ENCODE data around the gene HOXA6.
A peak's percentile ranks its signal among the peaks of the same experiment; 100 is the strongest.

Gene HOXA6

DNA sequence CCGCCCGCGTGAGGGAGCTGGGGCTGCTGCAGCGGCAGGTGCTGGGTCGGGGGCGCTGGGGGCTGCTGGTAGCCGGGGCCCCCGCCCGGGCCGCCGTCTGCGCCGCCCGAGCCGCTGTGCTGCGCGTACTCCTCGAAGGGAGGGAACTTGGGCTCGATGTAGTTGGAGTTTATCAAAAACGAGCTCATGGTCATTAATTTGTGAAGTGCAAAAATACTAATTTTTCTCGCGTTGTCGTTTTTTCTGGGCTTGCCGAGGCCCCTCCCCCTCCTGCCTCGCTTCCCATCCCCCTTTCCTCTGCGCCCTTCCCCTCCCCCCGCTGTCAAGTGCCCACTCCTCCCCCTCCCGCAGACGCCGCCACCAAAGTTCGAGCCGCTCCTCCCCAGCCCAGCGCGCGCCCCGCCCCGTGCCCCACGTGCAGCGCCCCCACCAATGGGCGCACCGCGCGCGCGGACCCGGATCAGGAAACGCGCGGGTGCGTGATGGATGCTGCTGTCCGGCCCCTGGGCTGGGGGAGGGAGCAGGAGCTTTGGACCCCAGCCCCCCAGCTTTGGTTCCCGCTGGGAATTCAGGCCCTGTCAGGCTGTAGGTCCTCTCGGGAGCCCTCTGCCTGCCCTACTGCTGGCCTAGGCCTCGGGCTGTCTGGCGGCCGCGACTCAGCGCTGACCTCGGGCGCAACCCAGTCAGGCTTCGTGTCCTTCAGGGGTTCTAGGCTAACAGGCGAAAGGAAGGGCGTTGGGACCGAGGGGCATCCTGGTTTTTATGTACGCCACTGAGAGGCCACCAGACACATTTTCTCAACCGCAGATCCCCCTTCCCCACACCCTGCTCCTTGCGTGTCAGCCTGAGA, 16.8 kb downstream of the HOXA6 start, which contains the start of gene HOXA4:
Gene HOXA4, minus strand, starts transcription at position 218 of the 850 bp plus-strand sequence. Its CDS starts 24 bp downstream, at position 194.
- DNase-seq (ENCODE audit: low read depth, low spot score), result no peak
- H3K4me1 ChIP-seq (ENCODE audit: control insufficient read depth, insufficient read depth, low read length), result no peaks in the 10 kb centered on the region
- no peaks in the 10 kb centered on the region; the same call in 1 of the 2 replicates for H3K36me3 ChIP-seq (ENCODE audit: control insufficient read depth, insufficient read depth, low read length)
- H3K9me3 ChIP-seq (ENCODE audit: control insufficient read depth, insufficient read depth, low read length), result no peaks in the 10 kb centered on the region
- WGBS (ENCODE audit: insufficient coverage, insufficient read length), result no CpG with 5 or more reads among the region's 67 CpGs
- H3K27ac ChIP-seq (ENCODE audit: low read length), result no peak within 1 kb of the TSS
- H3K4me3 ChIP-seq (ENCODE audit: low read length), result peak within 1 kb of the TSS; percentile 42
- H3K27me3 ChIP-seq (ENCODE audit: control insufficient read depth, insufficient read depth, low read length), result peaks cover 95% of the 10 kb centered on the region

DNA sequence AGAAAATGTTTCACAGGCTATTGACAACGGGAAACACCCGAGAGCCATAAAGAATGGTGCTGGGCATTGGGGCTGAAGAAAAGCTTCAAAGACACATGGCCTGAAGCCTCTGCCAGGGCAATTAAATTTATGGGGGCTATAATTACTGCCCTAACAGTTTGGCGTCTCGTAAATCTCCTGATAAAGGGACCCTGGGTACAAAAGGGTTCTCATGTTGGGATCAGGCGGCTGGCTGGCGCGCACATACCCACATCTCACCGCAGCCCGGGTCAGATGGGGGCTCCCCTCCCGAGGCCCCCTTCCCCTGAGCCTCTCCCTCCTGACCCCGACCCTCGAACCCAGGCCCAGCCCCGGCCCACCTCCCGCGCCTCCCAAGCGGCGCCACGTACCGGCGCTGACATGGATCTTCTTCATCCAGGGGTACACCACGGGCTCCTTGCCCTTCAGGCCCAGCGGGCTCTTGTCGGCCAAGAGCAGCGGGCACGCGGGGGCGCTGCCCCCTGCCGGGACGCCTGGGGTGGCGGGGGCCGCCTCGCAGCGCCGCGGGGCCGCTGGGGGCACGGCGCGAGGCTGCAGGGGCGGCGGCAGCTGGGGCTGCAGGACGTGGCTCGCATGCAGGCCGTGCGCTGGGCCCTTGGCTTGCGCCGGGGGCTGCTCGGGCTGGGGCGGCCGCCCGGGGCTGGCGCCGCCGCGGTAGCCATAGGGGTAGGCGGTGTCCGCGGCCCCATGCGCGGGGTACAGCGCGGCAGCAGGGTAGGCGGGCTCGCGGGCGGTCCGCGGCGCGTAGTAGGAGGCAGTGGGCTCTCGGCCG, 17.6 kb downstream of the HOXA6 start:
- H3K4me1 ChIP-seq (ENCODE audit: control insufficient read depth, insufficient read depth, low read length), result no peaks in the 10 kb centered on the region
- peak overlapping the region; percentile 19 for H3K4me3 ChIP-seq (ENCODE audit: low read length)
- H3K27me3 ChIP-seq (ENCODE audit: control insufficient read depth, insufficient read depth, low read length), result peaks cover 96% of the 10 kb centered on the region
- no peaks in the 10 kb centered on the region for H3K9me3 ChIP-seq (ENCODE audit: control insufficient read depth, insufficient read depth, low read length)
- H3K27ac ChIP-seq (ENCODE audit: low read length), result no peak overlapping the region
- WGBS (ENCODE audit: insufficient coverage, insufficient read length), result no CpG with 5 or more reads among the region's 72 CpGs
- H3K36me3 ChIP-seq (ENCODE audit: control insufficient read depth, insufficient read depth, low read length), result no peaks in the 10 kb centered on the region; the same call in 1 of the 2 replicates
- no peak for DNase-seq (ENCODE audit: low read depth, low spot score)

DNA sequence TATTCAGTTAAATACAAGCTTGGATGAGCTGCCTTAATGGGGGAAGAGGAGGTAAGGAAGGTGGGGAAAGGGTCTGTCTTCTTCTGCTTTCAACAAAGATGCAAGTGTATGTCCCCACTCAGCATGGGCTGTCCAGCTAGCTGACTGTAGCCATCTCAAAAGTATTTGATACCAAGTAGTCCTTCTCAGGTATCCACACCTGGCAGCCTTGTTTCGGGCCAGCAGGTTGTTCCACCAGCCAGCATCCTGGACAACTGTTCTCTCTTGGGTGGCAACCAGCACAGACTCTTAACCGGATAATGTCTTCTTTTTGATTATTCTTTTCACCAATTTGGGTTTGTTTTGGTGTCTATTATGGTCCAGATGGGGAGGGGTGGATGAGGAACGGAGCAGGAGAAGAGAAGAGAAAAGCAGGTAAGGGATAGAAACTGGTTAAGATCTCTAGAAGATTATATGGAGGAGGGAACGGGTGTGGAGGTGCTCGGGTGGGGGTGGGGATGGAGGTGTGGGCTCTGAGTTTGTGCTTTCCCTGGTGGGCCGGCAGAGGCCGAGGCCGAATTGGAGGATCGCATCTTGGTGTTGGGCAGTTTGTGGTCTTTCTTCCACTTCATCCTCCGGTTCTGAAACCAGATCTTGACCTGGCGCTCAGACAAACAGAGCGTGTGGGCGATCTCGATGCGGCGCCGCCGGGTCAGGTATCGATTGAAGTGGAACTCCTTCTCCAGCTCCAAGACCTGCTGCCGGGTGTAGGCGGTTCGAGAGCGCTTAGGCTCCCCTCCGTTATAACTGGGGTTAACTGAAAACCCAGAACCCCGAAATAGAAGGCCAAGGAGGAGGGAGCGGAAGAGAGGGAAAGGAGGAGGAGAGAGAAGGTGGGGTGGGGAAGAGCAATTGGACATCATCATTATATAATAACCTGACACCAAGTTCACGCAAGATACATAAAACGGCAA, 18.5 kb downstream of the HOXA6 start:
- no peak for DNase-seq (ENCODE audit: low read depth, low spot score)

DNA sequence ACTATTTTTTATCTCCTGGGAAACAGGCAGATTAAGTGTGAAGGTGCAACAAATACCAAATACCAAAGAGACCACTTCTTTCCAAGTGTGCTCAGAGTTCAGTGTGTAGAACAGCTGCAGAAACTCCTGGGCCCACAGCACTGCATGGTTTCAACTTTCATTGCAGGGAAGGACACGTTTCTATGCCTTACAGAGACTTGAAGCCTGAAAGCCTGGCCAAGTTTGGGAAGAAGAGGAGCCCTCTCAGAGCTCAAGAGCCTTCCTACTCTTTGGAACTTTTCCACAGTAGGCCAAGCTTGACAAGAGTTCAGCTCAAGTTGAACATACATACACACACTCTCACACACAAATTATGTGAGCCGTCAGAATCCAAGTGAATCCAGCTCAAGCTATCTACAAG, 19.5 kb downstream of the HOXA6 start:
- Histone ChIP-seq H3K4me3 (ENCODE audit: low read length) (no peak overlapping the region), H3K27ac (ENCODE audit: low read length) (no peak overlapping the region), H3K36me3 (ENCODE audit: control insufficient read depth, insufficient read depth, low read length) (no peaks in the 10 kb centered on the region; the same call in 1 of the 2 replicates), H3K27me3 (ENCODE audit: control insufficient read depth, insufficient read depth, low read length) (peaks cover 97% of the 10 kb centered on the region), H3K4me1 (ENCODE audit: control insufficient read depth, insufficient read depth, low read length) (no peaks in the 10 kb centered on the region), H3K9me3 (ENCODE audit: control insufficient read depth, insufficient read depth, low read length) (no peaks in the 10 kb centered on the region)
- WGBS (ENCODE audit: insufficient coverage, insufficient read length), result no CpG with 5 or more reads among the region's 2 CpGs
- DNase-seq (ENCODE audit: low read depth, low spot score), result no peak

More for the DNA sequence above, 18.5 kb downstream of the HOXA6 start:
- H3K27me3 ChIP-seq (ENCODE audit: control insufficient read depth, insufficient read depth, low read length), result peaks cover 96% of the 10 kb centered on the region
- no peaks in the 10 kb centered on the region for H3K9me3 ChIP-seq (ENCODE audit: control insufficient read depth, insufficient read depth, low read length)
- H3K4me1 ChIP-seq (ENCODE audit: control insufficient read depth, insufficient read depth, low read length), result no peaks in the 10 kb centered on the region
- H3K27ac ChIP-seq (ENCODE audit: low read length), result no peak overlapping the region
- H3K4me3 ChIP-seq (ENCODE audit: low read length), result no peak overlapping the region
- no CpG with 5 or more reads among the region's 28 CpGs for WGBS (ENCODE audit: insufficient coverage, insufficient read length)
- no peaks in the 10 kb centered on the region; the same call in 1 of the 2 replicates for H3K36me3 ChIP-seq (ENCODE audit: control insufficient read depth, insufficient read depth, low read length)

DNA sequence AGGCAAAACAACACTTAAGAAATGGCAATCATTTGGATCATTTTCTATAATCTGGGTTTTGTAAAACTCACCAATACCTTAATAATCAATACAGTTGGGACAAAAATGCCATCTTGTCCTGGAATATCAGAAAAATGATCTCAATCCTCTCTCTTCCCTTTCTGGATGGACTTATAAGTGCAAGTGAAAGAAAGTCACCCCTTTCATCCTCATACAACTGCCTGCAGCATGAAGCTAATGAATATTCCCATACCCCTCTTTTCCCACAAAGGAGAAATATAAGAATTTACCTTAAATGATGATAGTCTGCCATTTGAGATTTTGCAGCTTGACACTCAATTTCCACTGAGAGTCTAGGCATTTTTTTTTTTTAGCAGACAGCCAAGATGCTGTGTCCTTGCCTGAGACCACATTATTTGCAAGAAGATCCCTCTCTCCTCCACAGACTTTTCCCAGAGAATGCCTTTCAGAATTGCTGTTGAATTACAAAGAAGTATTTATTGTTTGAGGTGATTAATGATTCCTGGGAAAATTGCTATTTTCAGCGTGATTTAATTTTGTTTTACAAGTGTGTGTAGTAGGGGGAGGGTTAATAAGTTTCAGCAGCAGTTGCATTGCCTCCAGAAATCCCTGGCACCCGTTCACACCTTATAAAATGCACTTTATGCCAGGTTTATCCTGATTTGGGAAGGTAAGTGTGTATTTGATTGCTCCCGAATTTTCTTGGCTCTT, 20.8 kb downstream of the HOXA6 start:
- peaks cover 97% of the 10 kb centered on the region for H3K27me3 ChIP-seq (ENCODE audit: control insufficient read depth, insufficient read depth, low read length)
- H3K9me3 ChIP-seq (ENCODE audit: control insufficient read depth, insufficient read depth, low read length), result no peaks in the 10 kb centered on the region
- DNase-seq (ENCODE audit: low read depth, low spot score), result no peak
- no peak overlapping the region for H3K4me3 ChIP-seq (ENCODE audit: low read length)
- H3K27ac ChIP-seq (ENCODE audit: low read length), result no peak overlapping the region
- WGBS (ENCODE audit: insufficient coverage, insufficient read length), result 100% methylated on average over 1 of the region's 3 CpGs
- H3K4me1 ChIP-seq (ENCODE audit: control insufficient read depth, insufficient read depth, low read length), result no peaks in the 10 kb centered on the region
- no peaks in the 10 kb centered on the region; the same call in 1 of the 2 replicates for H3K36me3 ChIP-seq (ENCODE audit: control insufficient read depth, insufficient read depth, low read length)

DNA sequence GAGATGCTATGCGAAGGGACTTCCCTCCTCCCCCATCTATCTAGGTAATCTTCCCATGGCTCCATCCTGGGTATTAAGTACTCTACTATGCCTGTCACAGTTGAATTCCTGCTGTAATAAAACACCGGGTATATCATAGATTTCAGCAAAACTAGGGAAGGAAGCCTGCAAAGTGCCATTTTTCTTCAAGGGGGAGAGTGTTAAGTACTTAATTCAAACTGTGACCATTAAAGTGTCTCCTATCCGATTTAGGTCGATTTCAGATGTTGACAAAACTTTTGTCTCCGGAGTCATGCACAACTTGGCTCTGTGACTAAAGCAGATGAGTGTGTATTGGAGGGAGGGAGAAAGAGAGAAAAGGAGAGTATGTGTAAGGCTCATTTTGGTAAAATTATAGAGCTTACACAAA, 21.6 kb downstream of the HOXA6 start:
- H3K4me3 ChIP-seq (ENCODE audit: low read length), result no peak overlapping the region

DNA sequence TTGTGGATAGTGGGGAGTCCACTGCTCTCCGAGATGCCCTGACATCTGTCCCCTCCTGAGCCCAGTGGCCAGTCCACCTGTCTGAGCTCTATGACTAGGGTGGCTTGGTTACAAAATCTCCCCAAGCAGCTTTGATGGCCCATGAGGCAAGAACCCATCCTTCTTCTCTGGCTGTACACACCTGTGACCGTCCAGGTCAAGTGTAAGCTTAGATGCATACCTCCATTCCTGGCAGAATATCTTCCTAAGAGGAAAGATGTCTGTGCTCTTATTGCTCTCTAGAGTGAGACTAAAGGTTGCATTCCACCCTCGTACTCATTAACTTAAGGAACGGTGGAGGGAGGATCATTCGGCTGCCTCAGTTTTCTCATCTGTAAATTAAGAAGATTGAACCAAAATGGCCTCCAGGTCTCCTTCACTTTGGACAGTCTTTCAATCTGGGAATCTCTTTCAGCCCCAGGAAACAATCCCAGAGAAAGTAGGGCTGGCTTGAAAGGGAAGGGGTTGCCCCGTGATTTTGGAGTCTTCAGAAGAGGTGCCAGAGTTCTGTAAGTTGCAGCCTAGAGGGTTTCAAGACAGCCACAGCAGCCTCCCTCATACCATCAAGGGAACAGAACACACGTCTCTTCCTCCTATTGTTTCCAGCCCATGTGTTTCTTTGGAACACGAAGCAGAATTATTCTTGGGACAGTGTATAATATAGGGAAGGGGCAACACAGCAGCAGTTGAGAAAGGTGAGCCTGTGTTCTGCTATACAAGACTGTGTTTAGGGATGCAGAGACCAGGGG, 22.5 kb downstream of the HOXA6 start:
- no peak overlapping the region for H3K4me3 ChIP-seq (ENCODE audit: low read length)
- H3K9me3 ChIP-seq (ENCODE audit: control insufficient read depth, insufficient read depth, low read length), result no peaks in the 10 kb centered on the region
- peaks cover 100% of the 10 kb centered on the region for H3K27me3 ChIP-seq (ENCODE audit: control insufficient read depth, insufficient read depth, low read length)
- H3K36me3 ChIP-seq (ENCODE audit: control insufficient read depth, insufficient read depth, low read length), result no peaks in the 10 kb centered on the region; the same call in 1 of the 2 replicates
- no peaks in the 10 kb centered on the region for H3K4me1 ChIP-seq (ENCODE audit: control insufficient read depth, insufficient read depth, low read length)
- no peak for DNase-seq (ENCODE audit: low read depth, low spot score)
- no peak overlapping the region for H3K27ac ChIP-seq (ENCODE audit: low read length)
- WGBS (ENCODE audit: insufficient coverage, insufficient read length), result no CpG with 5 or more reads among the region's 8 CpGs

More for the DNA sequence above, 21.6 kb downstream of the HOXA6 start:
- Histone ChIP-seq H3K27me3 (ENCODE audit: control insufficient read depth, insufficient read depth, low read length) (peaks cover 97% of the 10 kb centered on the region), H3K4me1 (ENCODE audit: control insufficient read depth, insufficient read depth, low read length) (no peaks in the 10 kb centered on the region), H3K36me3 (ENCODE audit: control insufficient read depth, insufficient read depth, low read length) (no peaks in the 10 kb centered on the region; the same call in 1 of the 2 replicates), H3K9me3 (ENCODE audit: control insufficient read depth, insufficient read depth, low read length) (no peaks in the 10 kb centered on the region), H3K27ac (ENCODE audit: low read length) (no peak overlapping the region)
- no CpG with 5 or more reads among the region's 5 CpGs for WGBS (ENCODE audit: insufficient coverage, insufficient read length)
- DNase-seq (ENCODE audit: low read depth, low spot score), result no peak

DNA sequence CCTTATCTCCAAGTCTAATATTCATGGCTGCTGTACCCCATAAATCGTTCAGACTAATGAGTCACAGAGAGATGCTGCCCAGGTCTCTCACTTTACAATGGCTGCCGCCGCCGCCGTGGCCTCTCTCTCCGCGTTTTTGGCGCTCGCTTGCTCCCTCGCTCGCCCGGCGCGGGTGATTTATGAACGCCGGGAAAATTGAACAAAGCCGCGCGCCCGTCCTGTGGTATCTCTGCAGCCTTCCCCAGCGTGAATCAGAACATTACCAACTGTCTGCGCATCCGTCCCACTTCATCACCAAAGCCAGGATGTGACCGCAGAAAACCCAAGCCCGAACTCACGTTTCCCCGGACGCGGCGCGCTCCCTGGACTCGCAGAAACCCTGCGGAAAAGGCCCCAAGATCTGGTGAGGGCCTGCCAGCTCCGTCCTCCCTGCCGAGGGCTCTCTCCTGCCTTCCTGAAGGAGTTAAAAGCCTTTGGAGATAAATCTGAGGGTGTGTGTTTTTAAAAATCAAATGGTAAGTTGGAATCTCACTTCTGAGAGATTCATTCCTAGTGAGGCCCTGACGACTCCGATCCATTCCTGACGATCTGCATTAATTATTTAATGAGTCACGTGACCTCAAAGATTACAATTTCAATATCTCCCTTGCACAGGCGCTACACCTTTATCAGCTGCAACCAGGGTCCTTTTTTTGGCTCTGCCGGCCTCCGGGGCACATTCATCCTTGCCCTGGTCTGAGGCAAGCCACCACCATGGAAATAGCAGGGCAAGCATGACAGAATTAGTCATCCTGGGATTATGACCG, 23.3 kb downstream of the HOXA6 start:
- no peak overlapping the region for H3K27ac ChIP-seq (ENCODE audit: low read length)
- H3K4me3 ChIP-seq (ENCODE audit: low read length), result no peak overlapping the region
- no peaks in the 10 kb centered on the region for H3K9me3 ChIP-seq (ENCODE audit: control insufficient read depth, insufficient read depth, low read length)
- DNase-seq (ENCODE audit: low read depth, low spot score), result no peak
- H3K36me3 ChIP-seq (ENCODE audit: control insufficient read depth, insufficient read depth, low read length), result no peaks in the 10 kb centered on the region
- H3K4me1 ChIP-seq (ENCODE audit: control insufficient read depth, insufficient read depth, low read length), result no peaks in the 10 kb centered on the region
- peaks cover 100% of the 10 kb centered on the region for H3K27me3 ChIP-seq (ENCODE audit: control insufficient read depth, insufficient read depth, low read length)
- whole genome bisulfite sequencing (ENCODE audit: insufficient coverage, insufficient read length), result no CpG with 5 or more reads among the region's 43 CpGs
